Measurements from ENCODE around the gene ARHGEF25.
"Not testable (repeated sequence)": the region's sequence is repeated elsewhere in the genome, so short reads cannot be mapped to it uniquely, and the experiment has no call there.

Gene ARHGEF25

DNA sequence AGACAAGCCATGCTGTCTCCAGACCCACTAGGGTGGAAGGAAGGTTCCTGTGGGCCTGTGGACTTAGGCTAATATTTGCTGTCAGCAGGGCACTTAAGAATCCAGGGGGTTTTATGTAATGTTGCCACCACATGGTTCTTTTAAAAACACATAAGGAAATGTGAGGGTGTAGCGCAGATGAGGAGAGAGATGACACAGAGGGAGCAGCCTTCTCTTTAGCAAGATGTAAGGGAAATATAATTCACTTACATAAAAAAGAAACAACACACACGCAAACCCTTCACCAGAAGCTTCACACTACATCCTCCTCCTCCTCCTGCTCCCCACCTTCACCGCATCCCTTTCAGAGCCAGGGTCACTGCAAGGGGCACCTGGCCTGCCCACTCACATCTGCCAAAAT, 25.1 kb upstream of the ARHGEF25 start:
- no peak for DNase-seq

DNA sequence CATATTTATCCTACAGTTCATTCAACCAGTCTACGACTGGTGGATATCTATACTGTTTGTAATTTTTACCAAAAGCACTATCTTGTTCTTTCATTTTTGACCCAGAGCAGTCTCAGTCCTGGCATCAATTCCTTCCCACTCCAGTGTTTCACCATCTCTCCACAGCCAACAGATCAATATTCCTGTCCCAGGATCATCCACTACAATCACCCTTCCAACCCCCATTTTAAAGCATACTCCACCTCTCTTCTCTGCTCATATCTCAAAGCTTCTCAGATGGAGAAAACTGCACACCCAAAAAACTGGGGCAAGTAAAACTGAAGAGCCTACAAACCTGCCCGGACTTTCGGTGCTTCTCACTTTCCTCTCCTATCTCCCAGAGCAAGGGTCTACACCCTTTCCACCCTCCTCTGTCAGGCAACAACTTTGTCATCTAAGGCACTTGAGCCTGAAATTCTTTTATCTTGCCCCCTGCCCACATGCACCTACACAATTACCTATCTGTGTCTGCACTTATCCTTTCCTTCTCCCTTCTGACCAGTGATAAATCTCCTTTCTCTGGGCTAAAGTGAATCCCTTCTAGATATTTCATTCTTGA, 24.3 kb upstream of the ARHGEF25 start:
- DNase-seq: no peak

DNA sequence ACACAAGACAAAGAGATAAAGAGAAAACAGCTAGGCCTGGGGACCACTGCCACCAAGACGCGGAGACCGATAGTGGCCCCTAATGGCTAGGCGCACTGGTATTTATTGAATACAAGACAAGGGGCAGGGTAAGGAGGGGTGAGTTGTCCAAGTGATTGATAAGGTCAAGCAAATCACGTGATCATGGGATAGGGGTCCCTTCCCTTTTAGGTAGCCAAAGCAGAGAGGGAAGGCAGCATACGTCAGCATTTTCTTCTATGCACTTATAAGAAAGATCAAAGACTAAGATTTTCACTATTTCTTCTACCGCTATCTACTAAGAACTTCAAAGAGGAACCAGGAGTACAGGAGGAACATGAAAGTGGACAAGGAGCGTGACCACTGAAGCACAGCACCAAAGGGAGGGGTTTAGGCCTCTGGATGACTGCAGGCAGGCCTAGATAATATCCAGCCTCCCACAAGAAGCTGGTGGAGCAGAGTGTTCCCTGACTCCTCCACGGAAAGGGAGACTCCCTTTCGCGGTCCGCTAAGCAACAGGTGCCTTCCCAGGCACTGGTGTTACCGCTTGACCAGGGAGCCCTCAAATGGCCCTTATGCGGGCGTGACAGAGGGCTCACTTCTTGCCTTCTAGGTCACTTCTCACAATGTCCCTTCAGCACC, 22.2 kb upstream of the ARHGEF25 start:
- not testable (repeated sequence) for DNase-seq

DNA sequence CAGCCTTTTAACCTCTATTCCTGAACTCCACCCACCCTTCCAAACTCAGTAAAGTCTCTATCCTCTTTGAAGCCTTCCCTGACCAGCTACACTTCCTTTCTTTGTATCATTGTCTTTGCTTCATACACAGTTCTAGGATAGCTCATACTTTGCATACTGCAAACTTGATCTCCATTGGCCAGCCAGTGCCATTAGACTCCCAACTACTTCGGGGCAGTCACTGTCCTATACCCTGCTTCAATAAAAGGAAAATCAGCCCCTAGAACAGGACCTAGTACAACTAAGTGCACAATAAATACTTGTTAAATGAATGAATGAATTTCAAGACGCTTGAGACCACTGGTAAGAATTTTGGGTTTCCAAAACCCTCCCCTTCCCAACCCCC, 20.8 kb upstream of the ARHGEF25 start:
- DNase-seq: no peak

DNA sequence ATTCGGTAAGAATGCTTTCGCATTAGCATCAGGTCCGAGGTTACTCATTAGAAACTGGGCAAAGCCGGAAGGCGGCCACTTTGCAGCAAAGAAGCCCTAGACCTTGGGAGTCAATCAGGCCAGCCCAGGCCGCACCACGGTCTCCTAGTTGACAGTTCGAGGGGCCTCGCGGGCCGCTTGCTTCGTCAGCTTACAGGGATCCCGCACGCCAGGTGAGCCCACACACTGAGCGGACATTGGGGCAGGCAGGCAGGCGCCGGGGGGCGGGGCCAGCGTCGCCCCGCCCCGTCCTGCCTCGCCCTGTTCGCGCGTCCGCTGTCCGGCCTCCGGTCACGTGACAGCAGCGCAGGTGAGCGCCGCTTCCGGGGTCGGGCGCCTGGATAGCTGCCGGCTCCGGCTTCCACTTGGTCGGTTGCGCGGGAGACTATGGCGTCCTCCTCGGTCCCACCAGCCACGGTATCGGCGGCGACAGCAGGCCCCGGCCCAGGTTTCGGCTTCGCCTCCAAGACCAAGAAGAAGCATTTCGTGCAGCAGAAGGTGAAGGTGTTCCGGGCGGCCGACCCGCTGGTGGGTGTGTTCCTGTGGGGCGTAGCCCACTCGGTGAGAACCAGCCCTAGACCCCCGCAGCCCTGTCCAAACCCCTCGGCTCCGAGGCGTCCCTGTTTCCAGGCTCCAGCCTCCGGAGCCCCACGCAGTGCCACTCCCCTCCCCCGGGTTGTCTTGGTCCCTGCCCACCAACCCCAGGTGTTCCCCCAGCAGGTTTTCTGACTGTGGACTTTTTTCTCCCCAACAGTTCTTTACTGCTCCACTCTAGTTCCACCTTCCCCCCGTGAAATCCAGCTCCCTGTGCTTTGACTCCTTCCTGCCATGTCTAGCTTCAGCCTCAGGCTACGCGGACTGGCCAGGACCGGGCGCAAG, 20.1 kb upstream of the ARHGEF25 start, which contains the start of gene PIP4K2C:
Gene PIP4K2C (plus strand): TSS at position 329 of the 918 bp plus-strand sequence. CDS start 98 bp downstream, at position 427.
- peak; percentile 55 for DNase-seq

DNA sequence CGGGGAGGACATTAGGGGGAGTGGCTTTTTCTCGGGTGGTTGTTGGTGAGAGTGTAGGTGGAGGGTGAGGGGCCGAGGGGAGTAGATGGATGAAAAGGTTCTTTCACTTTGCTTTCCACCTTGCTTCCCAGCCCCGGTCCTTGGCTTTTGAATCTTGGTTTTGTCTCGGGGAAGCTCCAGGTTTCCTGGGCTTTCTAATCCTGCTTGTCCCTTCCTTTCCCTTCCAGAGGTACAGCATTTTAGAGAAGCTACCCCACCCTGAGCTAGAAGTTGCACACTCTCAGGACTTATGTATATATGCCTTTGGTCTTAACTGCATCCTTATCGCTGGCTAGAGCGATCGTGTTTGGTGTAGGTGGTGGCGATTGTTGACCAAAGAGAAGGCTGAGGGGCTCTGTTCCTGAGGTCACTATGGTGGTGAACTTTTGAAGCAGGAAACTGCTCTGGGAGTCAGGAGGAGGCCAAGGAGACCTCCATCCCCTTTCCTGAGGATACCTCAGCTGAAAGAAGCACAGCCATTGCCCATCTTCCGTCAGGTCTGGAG, 19.4 kb upstream of the ARHGEF25 start:
- DNase-seq: no peak

- no peak for DNase-seq
These were observed 18.6 kb upstream of the ARHGEF25 start for GRCh38 chr12:57592551-57593165.

DNA sequence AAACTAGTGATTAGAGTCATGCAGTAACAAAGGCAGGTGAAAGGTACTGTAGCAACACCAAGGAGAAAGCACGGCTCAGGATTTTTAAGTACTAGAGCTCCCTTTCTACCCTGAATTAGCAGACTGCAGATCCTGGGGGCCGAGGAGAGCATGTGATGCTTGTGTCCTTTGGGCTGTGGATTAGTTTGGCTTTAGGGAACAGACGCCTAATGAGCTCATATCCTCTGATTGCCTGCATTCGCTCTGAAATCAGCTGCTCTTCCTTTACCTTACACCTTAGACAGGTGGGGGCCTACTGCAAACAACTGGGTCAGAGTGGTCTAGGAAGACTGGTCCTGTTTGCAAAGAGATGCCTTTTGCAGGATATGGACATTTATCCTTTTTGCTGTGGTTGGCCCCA, 18.0 kb upstream of the ARHGEF25 start:
- no peak for DNase-seq

DNA sequence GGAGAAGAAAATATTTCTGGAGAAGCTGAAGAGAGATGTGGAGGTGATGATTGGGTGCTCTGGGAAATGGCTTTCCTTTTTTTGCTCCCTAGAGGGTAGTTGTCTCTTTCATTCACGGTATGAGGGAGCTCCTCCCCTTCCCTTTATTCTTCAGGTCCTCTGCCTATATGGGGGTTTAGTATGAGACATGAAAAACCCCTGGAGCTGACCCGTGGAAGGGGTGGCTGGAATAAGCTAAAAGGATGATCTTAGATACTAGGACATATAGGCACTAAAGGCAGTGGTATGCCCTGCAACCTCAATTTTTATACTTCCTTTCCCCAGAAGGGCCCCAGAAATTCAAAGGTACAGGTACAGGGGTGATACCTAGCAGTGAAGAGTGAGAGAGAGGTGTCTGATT, 10.8 kb upstream of the ARHGEF25 start:
- DNase-seq: no peak

DNA sequence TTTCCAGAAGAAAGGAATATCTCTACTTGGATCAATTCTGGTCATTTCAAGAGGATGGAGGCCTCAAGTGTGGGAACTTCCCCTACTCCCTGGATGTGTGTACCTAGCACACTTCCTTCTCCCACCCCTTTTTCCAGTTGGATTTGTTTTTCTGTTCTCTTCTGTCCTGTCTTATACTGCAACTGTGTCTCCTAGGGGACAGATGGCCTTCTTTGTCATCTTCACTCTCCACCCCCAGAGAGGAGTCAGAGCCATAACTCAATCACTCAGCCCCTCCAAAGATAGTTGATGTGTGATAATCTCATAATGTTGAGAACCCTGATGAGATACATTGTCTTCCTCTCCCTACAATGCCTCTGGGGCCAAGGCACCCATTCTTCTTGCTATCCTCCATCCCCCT, 8.7 kb upstream of the ARHGEF25 start:
- DNase-seq: no peak

GRCh38 chr12:57603324-57603723, 7.9 kb upstream of the ARHGEF25 start:
- DNase-seq: no peak

GRCh38 chr12:57603815-57604453, 7.3 kb upstream of the ARHGEF25 start:
- DNase-seq: no peak

GRCh38 chr12:57604454-57604991, 6.7 kb upstream of the ARHGEF25 start, which contains the start of gene DTX3:
DTX3 (plus strand) TSS chr12:57604824; CDS start chr12:57606518, 1,694 bp downstream.
- DNase-seq: no peak

- DNase-seq: no peak
These were observed 6.0 kb upstream of the ARHGEF25 start for GRCh38 chr12:57604992-57605810.

- no peak for DNase-seq
These were observed 5.4 kb upstream of the ARHGEF25 start for GRCh38 chr12:57605811-57606311.

GRCh38 chr12:57606399-57606798, 4.8 kb upstream of the ARHGEF25 start:
- DNase-seq: no peak

DNA sequence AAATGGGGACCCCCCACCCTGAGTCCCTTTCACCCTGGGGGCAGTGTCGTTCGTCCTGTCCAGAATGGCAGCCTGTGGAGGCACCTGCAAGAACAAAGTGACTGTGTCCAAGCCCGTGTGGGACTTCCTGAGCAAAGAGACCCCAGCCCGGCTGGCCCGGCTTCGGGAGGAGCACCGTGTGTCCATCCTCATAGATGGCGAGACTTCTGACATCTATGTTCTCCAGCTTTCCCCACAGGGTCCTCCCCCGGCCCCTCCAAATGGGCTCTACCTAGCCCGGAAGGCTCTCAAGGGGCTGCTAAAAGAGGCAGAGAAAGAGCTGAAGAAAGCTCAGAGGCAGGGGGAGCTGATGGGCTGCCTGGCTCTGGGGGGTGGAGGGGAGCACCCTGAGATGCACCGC, 4.4 kb upstream of the ARHGEF25 start:
- DNase-seq: no peak

DNA sequence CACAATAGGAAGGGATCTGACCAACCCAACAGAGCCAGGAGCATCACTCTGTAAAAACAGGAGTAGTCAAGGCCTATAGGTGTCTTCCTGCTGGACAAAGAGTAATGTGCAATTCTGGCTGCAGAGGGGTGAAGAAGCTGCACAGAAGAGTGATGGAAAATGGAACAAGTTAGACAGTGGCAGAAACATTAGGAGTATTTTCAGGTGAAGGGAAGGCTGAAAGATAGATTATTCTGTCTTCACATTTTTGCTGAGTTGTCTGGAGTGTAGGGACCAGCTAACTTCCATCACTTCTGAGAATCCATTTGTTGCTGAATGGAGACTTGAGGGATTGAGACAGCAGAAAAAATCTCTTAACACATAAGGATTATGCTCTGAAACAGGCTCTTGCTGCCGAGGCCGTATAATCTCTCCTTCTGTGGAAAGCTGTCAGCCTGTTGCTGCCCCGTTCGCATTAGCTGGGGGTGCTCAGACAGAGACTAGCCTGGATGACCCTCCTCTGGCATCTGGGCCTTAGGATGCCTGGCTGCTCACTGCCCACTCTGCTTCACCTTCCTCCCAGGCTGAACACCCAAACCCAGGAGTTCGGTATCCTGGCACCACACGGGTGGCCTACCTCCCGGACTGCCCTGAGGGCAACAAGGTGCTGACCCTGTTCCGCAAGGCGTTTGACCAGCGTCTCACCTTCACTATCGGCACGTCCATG, 3.1 kb upstream of the ARHGEF25 start:
- no peak for DNase-seq

GRCh38 chr12:57609101-57609780, 2.0 kb upstream of the ARHGEF25 start:
- no peak for DNase-seq
